ENCODE measurements around the gene PHF19. TPM values are rescaled to one million over a fixed set of nuclear protein-coding genes. Genes with fewer than 3 reads are reported as not detected.

Gene PHF19
- total RNA-seq, 1 donor from 2014 or later = 44.9 TPM

GRCh38 chr9:120893611-120894307 lies 16.8 kb upstream of the PHF19 start:
- Histone ChIP-seq H3K4me3 (no peak overlapping the region), H3K27ac (peak overlapping the region; percentile 80), H3K9me3 (no peaks in the 10 kb centered on the region), H3K4me1 (peaks cover 65% of the 10 kb centered on the region), H3K27me3 (no peaks in the 10 kb centered on the region), H3K36me3 (no peaks in the 10 kb centered on the region)
- no peak for DNase-seq (ENCODE audit: extremely low spot score in 2 of 2)
- intact Hi-C loops (cut with DNase I) = no loop called here
- no peak for TF ChIP-seq POLR2A (IDR thresholded peaks at IDR 0.05)
- TF ChIP-seq, protein P1, sequence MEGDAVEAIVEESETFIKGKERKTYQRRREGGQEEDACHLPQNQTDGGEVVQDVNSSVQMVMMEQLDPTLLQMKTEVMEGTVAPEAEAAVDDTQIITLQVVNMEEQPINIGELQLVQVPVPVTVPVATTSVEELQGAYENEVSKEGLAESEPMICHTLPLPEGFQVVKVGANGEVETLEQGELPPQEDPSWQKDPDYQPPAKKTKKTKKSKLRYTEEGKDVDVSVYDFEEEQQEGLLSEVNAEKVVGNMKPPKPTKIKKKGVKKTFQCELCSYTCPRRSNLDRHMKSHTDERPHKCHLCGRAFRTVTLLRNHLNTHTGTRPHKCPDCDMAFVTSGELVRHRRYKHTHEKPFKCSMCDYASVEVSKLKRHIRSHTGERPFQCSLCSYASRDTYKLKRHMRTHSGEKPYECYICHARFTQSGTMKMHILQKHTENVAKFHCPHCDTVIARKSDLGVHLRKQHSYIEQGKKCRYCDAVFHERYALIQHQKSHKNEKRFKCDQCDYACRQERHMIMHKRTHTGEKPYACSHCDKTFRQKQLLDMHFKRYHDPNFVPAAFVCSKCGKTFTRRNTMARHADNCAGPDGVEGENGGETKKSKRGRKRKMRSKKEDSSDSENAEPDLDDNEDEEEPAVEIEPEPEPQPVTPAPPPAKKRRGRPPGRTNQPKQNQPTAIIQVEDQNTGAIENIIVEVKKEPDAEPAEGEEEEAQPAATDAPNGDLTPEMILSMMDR (IDR thresholded peaks at IDR 0.05) = no peak
- no peak for TF ChIP-seq POLR2AphosphoS5 (IDR thresholded peaks at IDR 0.05; ENCODE audit: insufficient read depth in 1 of 2, low read depth in 1 of 2)

- Histone ChIP-seq H3K36me3 (no peaks in the 10 kb centered on the region), H3K27ac (peak overlapping the region; percentile 80), H3K27me3 (no peaks in the 10 kb centered on the region), H3K9me3 (no peaks in the 10 kb centered on the region), H3K4me1 (peaks cover 68% of the 10 kb centered on the region), H3K4me3 (no peak overlapping the region)
- peak in 1 of 2 donors; percentile 30 for TF ChIP-seq POLR2AphosphoS5 (IDR thresholded peaks at IDR 0.05; ENCODE audit: insufficient read depth in 1 of 2, low read depth in 1 of 2)
- TF ChIP-seq POLR2A (IDR thresholded peaks at IDR 0.05) = no peak
- no peak for DNase-seq (ENCODE audit: extremely low spot score in 2 of 2)
- intact Hi-C loops (cut with DNase I) = no loop called here
Measured at GRCh38 chr9:120892748-120893610, 16.0 kb upstream of the PHF19 start.

DNA sequence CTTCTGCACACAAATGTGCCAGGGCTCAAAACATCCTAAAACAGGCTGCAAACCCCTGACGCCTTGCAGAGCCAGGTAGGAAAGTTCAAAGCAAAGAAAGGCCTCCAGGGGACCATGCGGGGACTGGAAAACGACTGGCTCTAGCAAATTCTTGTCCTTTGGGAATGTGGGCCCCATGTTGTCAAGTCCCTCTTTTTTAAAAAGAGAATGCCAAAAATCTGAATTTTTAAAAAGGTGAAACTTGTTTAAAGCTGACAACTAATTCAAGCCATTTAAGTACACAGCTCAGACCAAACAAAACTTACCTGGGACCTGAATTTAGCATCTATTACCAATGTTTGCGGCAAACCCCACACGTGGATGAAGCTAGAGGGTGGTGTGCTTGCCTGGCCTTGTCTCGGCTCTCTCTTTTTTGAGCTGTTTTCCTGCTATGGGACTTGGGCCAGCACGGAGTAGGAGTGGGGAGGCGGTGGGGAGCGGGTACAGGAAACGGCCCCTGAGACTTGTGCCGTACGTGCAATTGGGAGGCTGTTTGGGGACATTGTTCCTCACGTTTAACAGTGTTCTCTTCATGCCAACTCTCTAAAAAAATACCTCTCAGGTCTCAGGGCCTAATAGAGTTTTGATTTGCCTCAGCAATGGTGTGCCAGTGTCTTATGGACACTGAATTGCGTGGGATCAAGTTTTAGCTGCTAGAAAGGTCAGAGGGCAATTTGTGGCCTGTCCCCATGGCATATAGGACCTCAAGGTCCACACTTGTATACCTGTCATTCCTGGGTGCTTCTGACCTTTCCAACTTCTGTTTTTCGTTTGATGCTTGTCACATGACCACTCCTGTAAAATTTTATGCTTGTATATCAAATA lies 15.1 kb upstream of the PHF19 start:
- intact Hi-C loops (cut with DNase I) = no loop called here
- Histone ChIP-seq H3K4me3 (no peak overlapping the region), H3K9me3 (no peaks in the 10 kb centered on the region), H3K4me1 (peaks cover 65% of the 10 kb centered on the region), H3K36me3 (no peaks in the 10 kb centered on the region), H3K27ac (peak overlapping the region; percentile 80), H3K27me3 (no peaks in the 10 kb centered on the region)
- no peak for DNase-seq (ENCODE audit: extremely low spot score in 2 of 2)
- TF ChIP-seq, protein P1 (IDR thresholded peaks at IDR 0.05) = no peak
- no peak for TF ChIP-seq POLR2AphosphoS5 (IDR thresholded peaks at IDR 0.05; ENCODE audit: insufficient read depth in 1 of 2, low read depth in 1 of 2)
- no peak for TF ChIP-seq POLR2A (IDR thresholded peaks at IDR 0.05)

GRCh38 chr9:120891245-120891883 lies 14.4 kb upstream of the PHF19 start:
- H3K27me3 ChIP-seq = no peaks in the 10 kb centered on the region
- peak overlapping the region; percentile 80 for H3K27ac ChIP-seq
- TF ChIP-seq, protein P1 (IDR thresholded peaks at IDR 0.05) = no peak
- no peak for TF ChIP-seq POLR2AphosphoS5 (IDR thresholded peaks at IDR 0.05; ENCODE audit: insufficient read depth in 1 of 2, low read depth in 1 of 2)
- TF ChIP-seq POLR2A (IDR thresholded peaks at IDR 0.05) = no peak

More at GRCh38 chr9:120891245-120891883, 14.4 kb upstream of the PHF19 start:
- H3K4me3 ChIP-seq = no peak overlapping the region
- intact Hi-C loops (cut with DNase I) = no loop called here
- no peaks in the 10 kb centered on the region for H3K9me3 ChIP-seq
- no peak for DNase-seq (ENCODE audit: extremely low spot score in 2 of 2)
- peaks cover 61% of the 10 kb centered on the region for H3K4me1 ChIP-seq
- H3K36me3 ChIP-seq = no peaks in the 10 kb centered on the region
